ENCODE measurements around the gene FADD.
A peak's percentile ranks its signal among the peaks of the same experiment; 100 is the strongest.
"Not testable (repeated sequence)": the region's sequence is repeated elsewhere in the genome, so short reads cannot be mapped to it uniquely, and the experiment has no call there.

The FADD gene

DNA sequence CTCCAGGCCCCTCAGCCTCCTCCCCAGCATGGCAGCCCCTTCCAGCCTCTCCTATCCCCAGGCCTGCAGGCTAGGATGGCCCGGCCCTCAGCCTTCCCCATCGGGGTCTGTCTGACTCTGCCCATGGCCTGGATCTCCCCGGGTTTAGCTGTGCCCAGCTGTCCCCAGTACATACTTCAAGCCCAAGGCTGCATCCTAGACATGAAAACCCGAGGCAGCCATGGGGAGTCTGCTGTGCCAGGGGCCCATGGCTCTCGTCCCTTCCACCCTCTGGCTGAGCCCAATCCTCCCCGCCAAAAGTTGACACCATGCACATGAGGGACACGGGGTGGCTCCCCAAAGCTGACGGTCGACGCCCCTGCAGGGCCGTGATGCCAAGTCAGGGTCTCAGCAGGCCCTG, 22.2 kb upstream of the FADD start:
- DNase-seq = no peak

DNA sequence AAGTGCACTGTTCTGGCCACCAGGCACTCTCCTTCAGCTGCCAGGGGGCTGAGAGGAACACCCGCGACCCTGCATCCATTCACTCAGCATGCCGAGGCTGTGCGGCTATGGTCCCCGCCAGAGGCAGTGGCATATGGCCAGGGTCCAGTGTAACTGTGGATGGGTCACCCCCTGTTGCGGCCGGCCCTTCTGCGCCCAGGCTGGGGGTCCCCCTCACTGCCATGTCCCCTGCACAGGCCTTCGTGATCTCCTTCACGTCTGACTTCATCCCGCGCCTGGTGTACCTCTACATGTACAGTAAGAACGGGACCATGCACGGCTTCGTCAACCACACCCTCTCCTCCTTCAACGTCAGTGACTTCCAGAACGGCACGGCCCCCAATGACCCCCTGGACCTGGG, 20.8 kb upstream of the FADD start:
- DNase-seq = no peak

DNA sequence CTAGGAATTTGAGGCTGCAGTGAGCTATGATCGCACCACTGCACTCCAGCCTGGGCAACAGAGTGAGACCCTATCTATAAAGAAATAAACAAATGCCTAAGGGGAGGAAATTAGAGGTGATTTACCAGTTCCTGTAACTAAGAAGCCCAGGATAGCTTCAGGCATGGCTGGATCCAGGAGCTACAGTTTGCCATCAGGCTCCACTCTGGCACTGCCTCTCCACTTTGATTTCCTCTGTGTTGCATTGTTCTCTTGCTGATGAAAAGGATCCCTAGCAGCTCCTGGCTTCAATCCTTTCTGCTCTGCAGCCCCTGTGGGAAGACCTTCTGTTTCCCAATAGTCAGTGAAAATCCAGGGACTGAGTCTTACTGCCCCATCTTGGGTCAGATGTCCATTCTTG, 20.1 kb upstream of the FADD start:
- no peak for DNase-seq

DNA sequence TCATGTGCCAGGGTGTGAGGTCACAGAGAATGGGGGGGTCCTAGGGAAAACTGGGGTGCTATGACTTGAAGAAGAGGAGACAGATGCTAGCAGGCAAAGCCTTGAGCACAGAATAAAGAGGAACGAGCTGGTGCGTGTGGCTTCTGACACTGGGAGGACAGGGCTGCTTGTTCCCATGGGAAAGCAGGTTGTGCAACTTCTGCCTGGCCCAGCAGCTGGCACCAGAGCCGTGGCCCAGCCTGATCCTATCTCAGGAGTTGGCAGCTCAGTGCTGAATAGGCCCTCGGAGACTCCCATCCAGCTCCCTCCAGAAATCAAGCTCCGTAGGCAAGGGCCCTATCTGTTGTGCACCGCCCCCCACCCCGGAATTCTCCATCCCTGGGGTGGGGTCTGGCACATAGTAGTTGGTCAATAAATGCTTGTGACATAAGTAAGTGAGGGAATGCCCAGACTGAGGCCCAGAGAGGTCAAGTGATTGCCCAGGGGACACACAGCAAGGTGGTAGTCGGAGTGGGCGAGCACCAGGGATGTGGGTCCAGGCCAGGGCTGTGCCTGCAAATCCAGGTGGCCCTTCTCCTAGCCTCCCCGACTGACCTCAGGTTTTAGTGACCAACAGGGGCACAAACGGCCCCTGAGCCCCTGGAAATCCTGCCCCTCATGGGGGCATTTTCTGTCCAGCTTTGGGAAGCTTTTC, 19.5 kb upstream of the FADD start:
- DNase-seq = no peak

DNA sequence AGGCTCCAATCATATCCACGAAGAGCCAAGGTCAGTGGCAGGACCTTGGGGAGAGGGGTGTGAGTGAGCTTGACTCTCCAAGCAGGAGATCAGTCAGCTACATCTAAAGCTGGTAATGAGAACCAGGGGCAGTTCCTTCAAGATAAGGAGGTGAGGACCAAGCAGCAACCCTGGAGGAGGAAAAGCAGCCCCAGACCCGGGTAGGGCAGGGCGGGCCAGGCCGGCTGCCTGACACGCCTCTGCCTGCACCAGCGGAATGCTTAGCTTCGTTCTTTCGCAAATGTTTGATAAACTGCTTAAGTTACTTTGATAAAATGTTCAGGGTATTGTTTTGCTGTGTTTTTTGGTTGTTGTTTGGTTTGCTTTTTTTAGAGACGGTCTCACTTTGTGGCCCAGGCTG, 18.7 kb upstream of the FADD start:
- no peak for DNase-seq

DNA sequence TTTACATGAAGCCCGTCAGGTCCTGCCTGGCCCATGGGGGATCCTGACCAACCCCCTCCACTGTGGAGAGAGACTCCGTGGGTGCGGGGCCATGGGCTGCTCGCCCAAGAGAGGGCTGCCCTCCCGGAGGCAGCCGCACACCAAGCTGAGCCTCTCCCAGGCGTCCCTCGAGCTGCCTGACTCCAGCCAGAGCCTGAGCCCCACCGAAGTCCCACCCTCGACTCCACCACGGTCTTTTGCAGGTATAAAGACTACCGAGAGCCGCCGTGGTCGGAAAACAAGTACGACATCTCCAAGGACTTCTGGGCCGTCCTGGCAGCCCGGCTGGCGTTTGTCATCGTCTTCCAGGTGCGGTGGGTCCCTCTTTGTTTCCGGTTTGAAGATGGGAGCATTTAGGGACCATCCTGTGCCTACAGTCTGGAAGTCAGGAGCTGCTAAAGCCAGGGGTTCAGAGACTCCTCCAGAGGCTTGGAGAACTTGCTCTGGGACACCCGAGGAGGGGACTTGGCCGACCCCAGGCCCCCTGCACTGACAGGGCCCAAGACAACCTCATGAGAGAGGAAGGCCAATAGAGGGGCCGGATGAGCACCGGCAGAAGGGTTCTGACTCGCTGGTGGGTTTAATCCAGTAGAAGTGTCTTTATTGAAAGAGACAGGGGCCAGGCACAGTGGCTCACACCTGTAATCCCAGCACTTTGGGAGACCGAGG, 17.6 kb upstream of the FADD start:
- no peak for DNase-seq

DNA sequence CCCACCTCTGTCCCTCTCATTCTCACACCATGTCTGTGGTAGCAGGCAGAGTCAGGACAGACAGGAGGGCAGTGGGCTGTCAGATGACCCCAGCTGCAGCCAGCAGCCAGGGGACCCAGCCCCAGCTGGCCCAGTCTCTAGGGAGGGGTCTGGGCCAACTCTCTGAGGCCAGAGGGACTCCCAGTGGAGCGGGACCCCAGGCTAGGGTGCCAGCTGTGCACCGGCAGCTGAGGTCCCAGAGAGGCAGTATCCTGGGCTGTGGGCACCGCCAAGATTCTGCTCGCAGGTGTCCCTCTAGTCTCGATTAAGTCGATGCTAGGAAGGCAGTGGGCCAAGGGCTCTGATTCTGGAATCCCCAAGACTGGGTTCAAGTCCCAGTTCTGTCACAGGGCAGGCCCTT, 16.7 kb upstream of the FADD start:
- DNase-seq = no peak

DNA sequence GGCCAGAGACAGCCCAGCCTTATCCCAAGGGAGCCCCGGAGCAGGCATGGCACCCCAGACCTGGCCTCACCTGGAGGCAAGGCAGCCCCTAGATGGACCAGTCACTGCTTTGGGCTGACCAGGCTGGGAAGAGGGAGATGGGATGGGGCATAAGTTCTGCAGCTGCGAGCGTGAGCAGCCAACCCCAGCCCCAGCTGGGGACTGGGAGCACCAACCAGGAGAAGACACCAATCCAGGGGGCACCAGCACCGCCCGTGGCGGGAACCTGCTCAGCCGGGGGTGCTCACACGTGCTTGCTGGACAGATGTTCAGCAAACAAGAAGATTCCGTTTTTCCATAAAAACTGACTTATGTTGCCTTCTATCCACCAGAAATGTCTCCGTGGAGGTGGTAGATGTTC, 16.2 kb upstream of the FADD start:
- DNase-seq = no peak

DNA sequence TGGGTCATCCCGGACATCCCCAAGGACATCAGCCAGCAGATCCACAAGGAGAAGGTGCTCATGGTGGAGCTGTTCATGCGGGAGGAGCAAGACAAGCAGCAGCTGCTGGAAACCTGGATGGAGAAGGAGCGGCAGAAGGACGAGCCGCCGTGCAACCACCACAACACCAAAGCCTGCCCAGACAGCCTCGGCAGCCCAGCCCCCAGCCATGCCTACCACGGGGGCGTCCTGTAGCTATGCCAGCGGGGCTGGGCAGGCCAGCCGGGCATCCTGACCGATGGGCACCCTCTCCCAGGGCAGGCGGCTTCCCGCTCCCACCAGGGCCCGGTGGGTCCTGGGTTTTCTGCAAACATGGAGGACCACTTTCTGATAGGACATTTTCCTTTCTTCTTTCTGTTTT, 15.3 kb upstream of the FADD start:
- DNase-seq = no peak

DNA sequence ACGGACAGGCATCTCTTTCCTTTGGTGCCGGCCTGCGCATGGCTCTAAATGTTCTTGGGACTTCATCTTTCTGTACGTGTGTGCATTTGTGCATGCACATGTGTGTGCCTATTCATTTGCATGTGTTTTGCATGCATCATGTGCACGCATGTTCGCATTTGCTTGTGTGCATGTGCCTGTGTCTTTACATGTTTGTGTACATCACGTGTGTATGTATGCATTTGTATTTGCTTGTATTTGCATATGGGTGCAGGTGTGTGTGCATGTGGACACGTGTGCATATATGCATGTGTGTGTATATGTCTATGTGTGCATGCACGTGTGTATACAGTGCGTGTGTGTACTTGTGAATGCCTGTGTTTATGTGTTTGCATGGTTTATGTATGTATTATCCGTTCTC, 13.5 kb upstream of the FADD start:
- DNase-seq = no peak

DNA sequence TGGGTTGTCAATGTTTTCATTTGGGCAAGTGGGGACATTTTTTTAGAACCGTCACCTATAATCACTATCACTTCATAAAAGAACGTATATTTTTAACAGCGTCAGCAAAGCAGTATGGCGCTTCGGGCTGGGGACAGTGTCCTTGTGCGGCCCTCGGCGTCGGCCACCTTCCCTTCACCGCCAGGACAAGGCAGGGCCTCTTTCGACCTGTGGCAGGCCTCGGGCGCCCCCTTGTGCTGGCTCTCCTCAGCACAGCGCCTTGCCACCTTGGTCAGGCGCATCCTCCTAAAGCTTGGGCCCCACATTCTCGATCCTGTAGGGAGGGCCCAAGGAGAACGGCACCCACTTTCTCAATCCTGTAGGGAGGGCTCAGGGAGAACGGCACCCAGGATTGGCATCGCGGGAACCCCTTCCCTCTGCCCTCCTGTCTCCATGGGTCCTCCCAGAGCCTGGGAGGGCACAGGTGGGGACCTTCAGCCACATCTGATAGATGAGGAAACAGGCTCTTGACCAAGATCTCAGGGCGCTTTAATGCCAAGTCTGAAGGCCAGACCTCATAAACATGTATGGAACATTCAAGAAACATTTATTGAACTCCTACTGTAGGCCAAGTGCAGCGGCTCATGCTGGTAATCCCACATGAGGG, 11.5 kb upstream of the FADD start:
- DNase-seq = peak in 28 of 51 donors; percentile 1 to 60 (median 19)

DNA sequence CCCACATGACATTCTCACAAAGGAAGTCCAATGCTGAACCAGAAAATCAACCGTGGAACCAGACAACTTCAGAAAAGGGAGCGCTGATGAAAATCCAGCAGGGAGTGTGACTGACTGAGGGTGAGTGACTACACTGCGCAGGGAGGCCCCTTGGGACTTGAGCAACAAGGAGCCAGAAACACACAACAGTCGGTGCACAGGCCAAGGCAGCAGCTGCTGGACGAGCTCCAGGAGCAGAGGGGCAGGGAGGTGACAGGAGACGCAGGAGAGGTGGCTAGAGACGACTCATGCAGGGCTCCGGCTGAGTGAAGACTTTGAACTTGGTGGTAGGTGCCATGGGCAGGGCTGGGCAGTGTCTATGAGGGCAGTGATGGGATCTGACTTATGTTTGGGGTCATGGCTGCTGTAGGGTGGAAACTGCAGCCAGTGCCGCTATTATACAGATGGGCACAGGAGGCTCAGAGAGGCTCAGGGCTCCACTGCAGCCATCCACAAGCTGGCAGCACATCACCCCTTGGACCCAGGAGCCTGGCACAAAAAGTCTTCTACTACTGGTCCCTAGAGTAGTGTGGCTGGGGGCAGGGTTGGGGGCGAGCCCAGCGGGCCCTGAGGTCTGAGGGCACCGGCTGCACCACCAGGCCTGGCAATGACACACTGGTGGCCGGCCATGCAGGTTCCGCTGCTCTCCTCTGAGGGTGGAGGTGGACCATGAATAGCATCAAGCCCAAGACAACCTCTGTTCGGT, 10.3 kb upstream of the FADD start:
- no peak for DNase-seq

DNA sequence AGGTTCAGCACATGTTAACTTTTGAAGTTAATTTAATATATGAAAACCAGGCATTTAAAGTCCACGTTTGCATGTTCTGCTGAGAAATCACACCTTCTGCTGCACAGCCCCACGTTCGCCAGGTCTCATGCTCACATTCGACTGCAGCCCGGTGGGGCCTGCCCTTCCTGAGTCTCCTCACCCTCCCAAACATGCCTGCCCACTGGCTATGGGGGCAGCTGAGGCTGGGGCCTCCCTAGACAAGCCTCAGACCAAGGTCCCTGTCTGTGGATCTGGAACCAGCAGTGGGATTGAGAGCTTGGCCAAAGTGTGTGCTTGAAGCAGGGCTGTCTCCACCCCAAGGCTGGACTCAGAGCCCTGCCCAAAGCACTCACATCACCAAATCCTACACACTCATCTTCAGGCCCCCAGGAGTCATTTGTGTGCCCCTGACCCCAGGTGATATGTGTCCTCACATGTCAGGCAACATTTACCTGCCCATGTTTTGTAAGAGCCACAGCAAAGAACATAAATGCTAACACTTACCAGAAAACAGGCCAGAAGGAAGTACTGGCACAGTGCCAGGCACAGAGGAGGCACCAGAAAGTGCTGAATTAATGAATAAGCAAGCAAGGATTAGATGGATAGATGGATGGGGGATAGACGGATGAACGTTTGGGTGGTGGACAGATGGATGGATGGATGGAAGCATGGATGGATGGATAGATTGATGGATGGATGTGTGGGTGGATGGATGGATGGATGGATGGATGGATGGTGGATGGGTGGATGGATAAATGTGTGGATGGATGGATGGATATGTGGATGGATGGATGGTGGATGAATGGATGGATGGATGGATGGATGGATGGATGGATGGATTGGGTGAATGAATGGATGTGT, 9.4 kb upstream of the FADD start:
- DNase-seq = no peak

DNA sequence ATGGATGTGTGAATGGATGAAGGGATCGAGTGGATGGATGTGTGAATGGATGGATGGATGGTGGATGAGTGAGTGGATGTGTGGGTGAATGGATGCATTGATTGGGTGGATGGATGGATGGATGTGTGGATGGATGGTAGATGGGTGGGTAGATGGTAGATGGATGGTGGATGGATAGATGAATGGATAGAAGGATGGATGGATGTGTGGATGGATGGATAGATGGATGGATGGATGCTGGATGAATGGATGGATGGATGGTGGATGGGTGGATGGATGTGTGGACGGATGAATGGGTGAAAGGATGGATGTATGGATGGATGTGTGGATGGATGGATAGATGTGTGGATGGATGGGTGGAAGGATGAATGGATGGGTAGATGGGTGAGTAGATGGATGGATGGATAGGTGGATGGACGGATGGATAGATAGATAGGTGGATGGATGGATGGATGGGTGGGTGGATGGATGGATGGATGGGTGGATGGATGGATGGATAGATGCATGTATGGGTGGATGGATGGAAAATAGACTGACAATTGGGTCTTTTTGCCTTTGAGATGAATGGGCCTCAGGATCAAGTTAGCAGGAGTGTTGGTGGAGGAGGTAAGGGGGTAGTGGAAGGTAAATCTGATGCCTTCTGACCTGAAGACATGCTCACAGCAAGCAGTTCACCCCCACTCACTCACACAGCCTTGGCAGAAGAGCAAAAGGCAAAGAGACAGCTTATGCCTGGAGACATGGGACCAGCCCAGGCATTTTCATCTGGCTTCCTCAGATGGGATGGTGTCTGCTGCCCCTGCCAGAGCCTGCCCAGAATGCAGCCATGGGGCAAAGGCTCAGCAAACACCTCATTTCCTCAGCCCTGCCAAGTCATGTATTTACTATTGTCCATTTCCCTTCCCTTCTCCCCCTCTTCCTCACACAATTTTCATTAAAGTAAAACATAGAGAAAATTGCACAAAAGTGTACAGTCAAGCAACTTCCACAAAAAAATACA, 8.0 kb upstream of the FADD start:
- DNase-seq = no peak

DNA sequence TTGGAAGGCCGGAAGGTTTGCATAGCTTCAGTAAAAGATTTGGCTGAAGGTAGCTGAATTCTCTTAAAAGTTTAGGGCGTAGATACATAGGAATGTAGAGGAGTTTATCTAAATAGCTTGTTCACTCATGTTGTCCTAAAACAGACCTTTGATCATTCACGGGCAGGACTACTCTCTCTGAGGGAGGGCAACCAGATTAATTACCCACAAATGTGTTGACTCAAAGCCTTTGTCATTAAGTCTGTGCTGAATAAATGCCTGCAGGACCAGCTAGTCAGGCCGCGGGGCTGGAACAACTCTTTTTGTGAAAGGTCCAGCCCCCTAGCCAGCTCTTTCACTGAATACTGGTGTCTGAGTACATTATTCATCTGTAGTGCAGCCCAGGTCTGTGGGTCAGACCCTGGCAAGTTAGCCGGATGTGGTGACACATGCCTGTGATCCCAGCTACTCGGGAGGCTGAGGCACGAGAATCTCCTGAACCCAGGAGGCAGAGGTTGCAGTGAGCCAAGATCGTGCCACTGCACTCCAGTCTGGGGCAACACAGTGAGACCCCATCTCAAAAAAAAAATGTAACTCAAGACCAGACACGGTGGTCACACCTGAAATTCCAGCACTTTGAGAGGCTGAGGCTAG, 2.8 kb upstream of the FADD start:
- no peak for DNase-seq

DNA sequence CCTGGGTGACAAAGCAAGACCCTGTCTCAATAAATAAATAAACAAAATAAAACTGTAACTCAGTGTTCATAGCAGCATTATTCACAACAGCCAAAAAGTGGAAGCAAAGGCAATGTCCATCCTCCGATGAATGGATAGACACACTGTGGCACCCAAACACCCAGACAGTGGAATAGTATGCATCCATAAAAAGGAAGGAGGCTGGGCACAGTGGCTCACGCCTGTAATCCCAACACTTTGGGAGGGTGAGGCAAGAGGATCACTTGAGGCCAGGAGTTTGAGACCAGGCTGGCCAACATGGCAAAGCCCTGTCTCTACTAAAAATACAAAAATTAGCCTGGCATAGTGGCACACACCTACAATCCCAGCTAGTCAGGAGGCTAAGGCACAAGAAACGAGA, 2.0 kb upstream of the FADD start:
- not testable (repeated sequence) for DNase-seq

DNA sequence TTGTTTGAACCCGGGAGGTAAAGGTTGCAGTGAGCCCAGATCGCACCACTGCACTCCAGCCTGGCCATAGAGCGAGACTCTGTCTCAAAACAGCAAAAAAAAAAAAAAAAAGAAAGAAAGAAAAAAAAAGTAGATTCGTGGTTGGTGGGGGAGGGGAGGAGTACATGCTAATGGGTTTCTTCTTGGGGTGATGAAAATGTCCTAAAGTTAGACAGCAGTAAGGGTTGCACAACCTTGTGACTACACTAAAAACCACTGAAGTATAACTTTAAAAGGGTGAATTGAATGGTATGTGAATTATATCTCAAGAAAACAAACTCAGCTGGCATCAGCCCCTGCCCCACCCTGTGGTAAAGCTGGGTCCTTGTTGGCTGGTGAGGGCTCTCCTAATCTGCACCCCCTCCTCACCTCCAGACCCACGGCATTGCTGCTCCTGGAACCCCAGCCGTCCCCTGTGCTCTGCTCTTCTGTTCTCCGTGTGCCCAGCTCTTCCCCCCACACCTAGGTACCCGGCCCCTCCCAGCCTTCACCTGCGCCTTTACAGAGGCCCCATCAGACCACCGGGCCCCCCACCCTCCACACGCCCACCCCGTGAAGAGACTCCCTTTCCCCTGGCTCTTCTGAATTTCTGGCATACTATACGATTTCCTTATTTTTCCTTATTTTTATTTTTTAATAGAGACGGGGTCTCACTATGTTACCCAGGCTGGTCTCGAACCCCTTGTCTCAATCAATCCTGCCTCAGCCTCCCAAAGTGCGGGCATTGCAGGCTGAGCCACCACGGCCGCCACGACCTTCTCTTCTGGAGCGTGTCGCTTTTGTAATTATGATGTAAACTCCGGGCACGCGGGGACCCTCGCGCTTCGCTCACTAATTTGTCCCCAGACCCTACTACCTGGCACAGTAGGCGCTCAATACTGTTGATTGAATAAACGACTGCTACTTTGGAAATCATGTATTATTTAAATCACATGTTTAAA, 924 bp upstream of the FADD start:
- no peak for DNase-seq
